HepG2 (cell line): Measurements from ENCODE around the gene P3H3. TPM values are rescaled to one million over a fixed set of nuclear protein-coding genes. Genes with fewer than 3 reads are reported as not detected.
A peak's percentile ranks its signal among the peaks of the same experiment; 100 is the strongest.

Source experiments
- CEBPB ChIP-seq: IDR thresholded peaks from 2 replicates; pipeline ENCODE4 v1.6.1; 2011; ENCODE audit warnings: low read depth, low read length, improper control_type of control experiment, borderline replicate concordance
- FOXK2 ChIP-seq: fragments of 450-650 bp; IDR thresholded peaks from 2 replicates; pipeline ENCODE4 v1.6.1; 2016
- HNRNPK ChIP-seq: fragments of 200-400 bp; formaldehyde crosslinking; IDR thresholded peaks from 2 replicates; pipeline ENCODE4 v1.6.1; 2018; ENCODE audit warnings: low read length, low read depth, moderate library complexity, mild to moderate bottlenecking; ENCODE audit not compliant: poor library complexity, severe bottlenecking
- KDM5B ChIP-seq: sonication (generic); formaldehyde crosslinking; IDR thresholded peaks from 2 replicates; pipeline ENCODE4 v1.4.0; 2020; ENCODE audit warnings: missing genetic modification reagents, mild to moderate bottlenecking, borderline replicate concordance
- KLF16 ChIP-seq, 2 experiments: sonication (generic) in 1 of 2; formaldehyde crosslinking in 1 of 2; IDR thresholded peaks; 2 replicates each; pipeline versions ENCODE4 v1.6.1 to v1.8.0; 2016 to 2023; ENCODE audit warnings: missing genetic modification reagents in 2 of 2, missing compliant biosample characterization in 1 of 2
- MAF1 ChIP-seq: sonication (generic); formaldehyde crosslinking; IDR thresholded peaks from 2 replicates; pipeline ENCODE4 v1.5.0; 2020; ENCODE audit warnings: missing genetic modification reagents, borderline replicate concordance
- RAD51 ChIP-seq: fragments of 450-650 bp; IDR thresholded peaks from 2 replicates; pipeline ENCODE4 v1.6.1; 2016; ENCODE audit warnings: borderline replicate concordance
- RBM22 ChIP-seq: fragments of 200-400 bp; formaldehyde crosslinking; optimal IDR thresholded peaks from 2 replicates; pipeline ENCODE3; 2017; ENCODE audit warnings: mild to moderate bottlenecking, low read length, moderate library complexity
- SMC3 ChIP-seq: IDR thresholded peaks from 2 replicates; pipeline ENCODE4 v1.6.1; 2011; ENCODE audit warnings: low read length, improper control_type of control experiment
- STAT5B ChIP-seq: sonication (generic); formaldehyde crosslinking; IDR thresholded peaks from 2 replicates; pipeline ENCODE4 v1.4.0; 2020; ENCODE audit warnings: missing genetic modification reagents
- ZNF230 ChIP-seq: sonication (generic); formaldehyde crosslinking; IDR thresholded peaks from 2 replicates; pipeline ENCODE4 v1.4.0; 2020; ENCODE audit warnings: mild to moderate bottlenecking, missing genetic modification reagents
- ZNF451 ChIP-seq: sonication (generic); formaldehyde crosslinking; IDR thresholded peaks from 2 replicates; pipeline ENCODE4 v1.5.0; 2020; ENCODE audit warnings: mild to moderate bottlenecking, missing genetic modification reagents
- polyA plus RNA-seq, 8 experiments: library from polyadenylated mRNA; depleted of rRNA in 3 of 8; stranded (reverse) in 7 of 8; unstranded in 1 of 8; fragments of >200 nt; fragmentation: Illumina TruSeq in 4 of 8; extraction: Trizol in 4 of 8; gene quantifications; 2 replicates each; pipeline versions ENCODE4 v1.2.1 to v1.2.3, GENCODE V29; 2011 to 2016; ENCODE audit warnings: low read depth in 4 of 8, missing spikeins in 1 of 8, mixed read lengths in 1 of 8; ENCODE audit not compliant: insufficient read depth in 1 of 8
- total RNA-seq, 5 experiments: library from RNA; depleted of rRNA; stranded (reverse); fragments of >200 nt; fragmentation: Illumina TruSeq; extraction: Trizol; gene quantifications; 2 replicates each; pipeline ENCODE4 v1.2.3, GENCODE V29; 2016; ENCODE audit warnings: low read depth in 1 of 5
- TF ChIP-seq, protein P1 (sequence below), 2 experiments: IDR thresholded peaks; 2 replicates each; pipeline ENCODE4 v1.6.1; 2011 to 2012; ENCODE audit warnings: low read length in 2 of 2, borderline replicate concordance in 1 of 2, low read depth in 1 of 2, mild to moderate bottlenecking in 1 of 2, moderate library complexity in 1 of 2
- TF ChIP-seq, protein P2 (sequence below): IDR thresholded peaks from 2 replicates; pipeline ENCODE4 v1.6.1; 2016; ENCODE audit warnings: low read depth, missing genetic modification reagents, missing compliant biosample characterization
- TF ChIP-seq, protein P3 (sequence below): sonication (generic); formaldehyde crosslinking; conservative IDR thresholded peaks from 2 replicates; pipeline ENCODE4 v1.4.0; 2020; ENCODE audit warnings: mild to moderate bottlenecking, missing genetic modification reagents, moderate library complexity

Gene P3H3
- total and polyA plus RNA-seq, 2 of the 13 experiments (the other 11 are each of a cell fraction or from before 2014, with no cell fraction given), result 20.1 to 20.5 TPM

DNA sequence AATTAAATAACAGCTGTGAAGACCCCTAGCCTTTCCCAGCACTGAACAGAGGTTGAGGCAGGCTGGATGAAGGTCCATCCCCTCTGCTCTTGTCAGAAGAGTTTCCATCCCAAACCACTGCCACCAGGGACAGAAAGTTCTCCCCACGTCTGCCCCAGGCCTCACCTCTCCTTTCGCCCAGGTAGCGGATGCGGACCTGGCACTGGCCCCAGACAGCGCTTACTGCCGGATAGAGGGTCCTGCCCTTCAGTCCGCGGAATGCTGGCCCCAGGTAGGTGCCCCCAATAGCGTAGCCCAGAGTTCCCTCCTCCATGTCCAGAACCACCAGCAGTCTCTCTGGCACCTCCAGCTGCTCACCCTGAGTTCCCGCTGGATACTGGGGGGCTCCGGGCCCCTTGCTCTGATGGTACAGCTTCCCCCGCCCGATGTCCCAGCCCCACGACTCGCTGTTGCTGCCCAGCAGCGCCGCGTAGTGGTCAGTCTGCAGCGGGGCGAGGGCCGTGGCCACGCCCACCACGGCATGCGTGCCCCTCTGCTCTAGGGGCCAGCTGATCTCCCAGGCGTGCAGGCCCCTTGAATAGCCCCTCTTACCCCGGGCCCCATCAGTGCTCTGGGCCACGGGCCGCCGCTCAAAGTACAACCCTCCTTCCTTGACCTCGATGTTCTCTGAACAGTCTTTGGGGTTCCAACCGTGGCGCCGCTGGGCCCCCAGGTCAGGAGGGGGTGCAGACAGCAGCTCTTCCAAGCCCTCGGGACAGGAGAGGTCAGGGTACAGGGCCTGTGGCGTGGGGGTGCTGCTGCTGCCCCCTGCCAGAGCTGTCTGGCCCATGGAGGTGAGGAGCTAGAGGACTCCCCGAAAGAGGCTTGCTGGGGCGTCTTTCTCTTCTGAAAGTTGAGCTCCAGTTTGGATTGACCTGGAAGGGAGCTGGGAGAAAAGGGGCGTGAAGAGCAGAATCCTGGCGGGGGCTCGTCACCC lies 44.2 kb downstream of the P3H3 start (continued):
- TF ChIP-seq MAF1, result no peak
- no peak; the same call in 1 of the 2 replicates for TF ChIP-seq SMC3
- no peak for TF ChIP-seq RBM22
- no peak for TF ChIP-seq ZNF451 (CRISPR knock-in tag)
- no peak for TF ChIP-seq CEBPB
- TF ChIP-seq, protein P1, sequence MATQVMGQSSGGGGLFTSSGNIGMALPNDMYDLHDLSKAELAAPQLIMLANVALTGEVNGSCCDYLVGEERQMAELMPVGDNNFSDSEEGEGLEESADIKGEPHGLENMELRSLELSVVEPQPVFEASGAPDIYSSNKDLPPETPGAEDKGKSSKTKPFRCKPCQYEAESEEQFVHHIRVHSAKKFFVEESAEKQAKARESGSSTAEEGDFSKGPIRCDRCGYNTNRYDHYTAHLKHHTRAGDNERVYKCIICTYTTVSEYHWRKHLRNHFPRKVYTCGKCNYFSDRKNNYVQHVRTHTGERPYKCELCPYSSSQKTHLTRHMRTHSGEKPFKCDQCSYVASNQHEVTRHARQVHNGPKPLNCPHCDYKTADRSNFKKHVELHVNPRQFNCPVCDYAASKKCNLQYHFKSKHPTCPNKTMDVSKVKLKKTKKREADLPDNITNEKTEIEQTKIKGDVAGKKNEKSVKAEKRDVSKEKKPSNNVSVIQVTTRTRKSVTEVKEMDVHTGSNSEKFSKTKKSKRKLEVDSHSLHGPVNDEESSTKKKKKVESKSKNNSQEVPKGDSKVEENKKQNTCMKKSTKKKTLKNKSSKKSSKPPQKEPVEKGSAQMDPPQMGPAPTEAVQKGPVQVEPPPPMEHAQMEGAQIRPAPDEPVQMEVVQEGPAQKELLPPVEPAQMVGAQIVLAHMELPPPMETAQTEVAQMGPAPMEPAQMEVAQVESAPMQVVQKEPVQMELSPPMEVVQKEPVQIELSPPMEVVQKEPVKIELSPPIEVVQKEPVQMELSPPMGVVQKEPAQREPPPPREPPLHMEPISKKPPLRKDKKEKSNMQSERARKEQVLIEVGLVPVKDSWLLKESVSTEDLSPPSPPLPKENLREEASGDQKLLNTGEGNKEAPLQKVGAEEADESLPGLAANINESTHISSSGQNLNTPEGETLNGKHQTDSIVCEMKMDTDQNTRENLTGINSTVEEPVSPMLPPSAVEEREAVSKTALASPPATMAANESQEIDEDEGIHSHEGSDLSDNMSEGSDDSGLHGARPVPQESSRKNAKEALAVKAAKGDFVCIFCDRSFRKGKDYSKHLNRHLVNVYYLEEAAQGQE (IDR thresholded peaks at IDR 0.05; ENCODE audit: borderline replicate concordance in 1 of 2, low read depth in 1 of 2, low read length in 2 of 2), result no peak
- no peak for TF ChIP-seq RAD51
- TF ChIP-seq, protein P2, sequence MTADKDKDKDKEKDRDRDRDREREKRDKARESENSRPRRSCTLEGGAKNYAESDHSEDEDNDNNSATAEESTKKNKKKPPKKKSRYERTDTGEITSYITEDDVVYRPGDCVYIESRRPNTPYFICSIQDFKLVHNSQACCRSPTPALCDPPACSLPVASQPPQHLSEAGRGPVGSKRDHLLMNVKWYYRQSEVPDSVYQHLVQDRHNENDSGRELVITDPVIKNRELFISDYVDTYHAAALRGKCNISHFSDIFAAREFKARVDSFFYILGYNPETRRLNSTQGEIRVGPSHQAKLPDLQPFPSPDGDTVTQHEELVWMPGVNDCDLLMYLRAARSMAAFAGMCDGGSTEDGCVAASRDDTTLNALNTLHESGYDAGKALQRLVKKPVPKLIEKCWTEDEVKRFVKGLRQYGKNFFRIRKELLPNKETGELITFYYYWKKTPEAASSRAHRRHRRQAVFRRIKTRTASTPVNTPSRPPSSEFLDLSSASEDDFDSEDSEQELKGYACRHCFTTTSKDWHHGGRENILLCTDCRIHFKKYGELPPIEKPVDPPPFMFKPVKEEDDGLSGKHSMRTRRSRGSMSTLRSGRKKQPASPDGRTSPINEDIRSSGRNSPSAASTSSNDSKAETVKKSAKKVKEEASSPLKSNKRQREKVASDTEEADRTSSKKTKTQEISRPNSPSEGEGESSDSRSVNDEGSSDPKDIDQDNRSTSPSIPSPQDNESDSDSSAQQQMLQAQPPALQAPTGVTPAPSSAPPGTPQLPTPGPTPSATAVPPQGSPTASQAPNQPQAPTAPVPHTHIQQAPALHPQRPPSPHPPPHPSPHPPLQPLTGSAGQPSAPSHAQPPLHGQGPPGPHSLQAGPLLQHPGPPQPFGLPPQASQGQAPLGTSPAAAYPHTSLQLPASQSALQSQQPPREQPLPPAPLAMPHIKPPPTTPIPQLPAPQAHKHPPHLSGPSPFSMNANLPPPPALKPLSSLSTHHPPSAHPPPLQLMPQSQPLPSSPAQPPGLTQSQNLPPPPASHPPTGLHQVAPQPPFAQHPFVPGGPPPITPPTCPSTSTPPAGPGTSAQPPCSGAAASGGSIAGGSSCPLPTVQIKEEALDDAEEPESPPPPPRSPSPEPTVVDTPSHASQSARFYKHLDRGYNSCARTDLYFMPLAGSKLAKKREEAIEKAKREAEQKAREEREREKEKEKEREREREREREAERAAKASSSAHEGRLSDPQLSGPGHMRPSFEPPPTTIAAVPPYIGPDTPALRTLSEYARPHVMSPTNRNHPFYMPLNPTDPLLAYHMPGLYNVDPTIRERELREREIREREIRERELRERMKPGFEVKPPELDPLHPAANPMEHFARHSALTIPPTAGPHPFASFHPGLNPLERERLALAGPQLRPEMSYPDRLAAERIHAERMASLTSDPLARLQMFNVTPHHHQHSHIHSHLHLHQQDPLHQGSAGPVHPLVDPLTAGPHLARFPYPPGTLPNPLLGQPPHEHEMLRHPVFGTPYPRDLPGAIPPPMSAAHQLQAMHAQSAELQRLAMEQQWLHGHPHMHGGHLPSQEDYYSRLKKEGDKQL (CRISPR knock-in tag), result 0 out of 2 replicates have a peak, but pooled peaks have one; percentile 30
- TF ChIP-seq KLF16 (CRISPR knock-in tag; IDR thresholded peaks at IDR 0.05), result peak in 1 of 2 experiments; percentile 63; a peak in 1 of 4 replicates
- TF ChIP-seq HNRNPK, result peak; percentile 92
- TF ChIP-seq STAT5B (CRISPR knock-in tag), result no peak
- TF ChIP-seq ZNF230 (CRISPR knock-in tag), result 0 out of 2 replicates have a peak, but pooled peaks have one; percentile 45
- TF ChIP-seq, protein P3, sequence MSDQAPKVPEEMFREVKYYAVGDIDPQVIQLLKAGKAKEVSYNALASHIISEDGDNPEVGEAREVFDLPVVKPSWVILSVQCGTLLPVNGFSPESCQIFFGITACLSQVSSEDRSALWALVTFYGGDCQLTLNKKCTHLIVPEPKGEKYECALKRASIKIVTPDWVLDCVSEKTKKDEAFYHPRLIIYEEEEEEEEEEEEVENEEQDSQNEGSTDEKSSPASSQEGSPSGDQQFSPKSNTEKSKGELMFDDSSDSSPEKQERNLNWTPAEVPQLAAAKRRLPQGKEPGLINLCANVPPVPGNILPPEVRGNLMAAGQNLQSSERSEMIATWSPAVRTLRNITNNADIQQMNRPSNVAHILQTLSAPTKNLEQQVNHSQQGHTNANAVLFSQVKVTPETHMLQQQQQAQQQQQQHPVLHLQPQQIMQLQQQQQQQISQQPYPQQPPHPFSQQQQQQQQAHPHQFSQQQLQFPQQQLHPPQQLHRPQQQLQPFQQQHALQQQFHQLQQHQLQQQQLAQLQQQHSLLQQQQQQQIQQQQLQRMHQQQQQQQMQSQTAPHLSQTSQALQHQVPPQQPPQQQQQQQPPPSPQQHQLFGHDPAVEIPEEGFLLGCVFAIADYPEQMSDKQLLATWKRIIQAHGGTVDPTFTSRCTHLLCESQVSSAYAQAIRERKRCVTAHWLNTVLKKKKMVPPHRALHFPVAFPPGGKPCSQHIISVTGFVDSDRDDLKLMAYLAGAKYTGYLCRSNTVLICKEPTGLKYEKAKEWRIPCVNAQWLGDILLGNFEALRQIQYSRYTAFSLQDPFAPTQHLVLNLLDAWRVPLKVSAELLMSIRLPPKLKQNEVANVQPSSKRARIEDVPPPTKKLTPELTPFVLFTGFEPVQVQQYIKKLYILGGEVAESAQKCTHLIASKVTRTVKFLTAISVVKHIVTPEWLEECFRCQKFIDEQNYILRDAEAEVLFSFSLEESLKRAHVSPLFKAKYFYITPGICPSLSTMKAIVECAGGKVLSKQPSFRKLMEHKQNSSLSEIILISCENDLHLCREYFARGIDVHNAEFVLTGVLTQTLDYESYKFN (CRISPR knock-in tag), result peak; percentile 63
- TF ChIP-seq FOXK2, result peak; percentile 20; the same call in 1 of the 2 replicates
- TF ChIP-seq KDM5B, result no peak
